HL-60/S4 (cell line): Measurements from ENCODE around the gene NXT2.
"Not testable (repeated sequence)": the region's sequence is repeated elsewhere in the genome, so short reads cannot be mapped to it uniquely, and the experiment has no call there.

Experiments used
- in situ Hi-C: fragments of 300-500 bp; cut with MboI; formaldehyde crosslinking; loops from 2 replicates; pipeline ENCODE4 v1.14.3; 2022; ENCODE audit warnings: low sequenced_read_pairs

Gene NXT2

GRCh38 chrX:109536439-109537323 is at the start of gene NXT2:
TSS of gene NXT2 (plus strand) at chrX:109536844. CDS start at chrX:109537007, 163 bp downstream.
- in situ Hi-C loops: no loop called here

- in situ Hi-C loops: loop anchor here (10.0 to 25.0 kb wide), 2 partner anchors 147 to 400 kb away; no protein-coding TSS in a partner anchor
Observed at GRCh38 chrX:109487640-109488039, 49.0 kb upstream of the NXT2 start.

DNA sequence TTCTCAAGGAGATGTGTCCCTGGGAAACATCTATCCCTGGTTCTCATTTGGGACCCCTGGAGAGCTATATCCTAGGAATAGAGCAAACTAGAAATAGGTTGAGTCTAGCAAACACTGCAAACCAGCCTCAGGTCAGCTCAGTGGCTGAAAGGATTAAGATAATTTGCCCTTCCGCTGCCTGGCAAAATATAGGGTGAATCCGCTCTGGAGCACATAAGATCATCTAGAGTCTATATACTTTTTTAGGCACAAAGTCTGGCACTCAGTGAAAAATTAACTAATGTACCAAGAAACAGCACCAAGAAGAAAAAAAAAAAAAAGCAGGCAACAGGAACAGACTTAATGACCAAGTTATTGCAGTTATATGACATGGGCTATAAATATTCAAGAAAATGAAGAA is 47.5 kb upstream of the NXT2 start:
- in situ Hi-C loops: loop anchor here (10.0 to 25.0 kb wide), 2 partner anchors 146 to 398 kb away; no protein-coding TSS in a partner anchor

GRCh38 chrX:109498434-109498833 is 38.2 kb upstream of the NXT2 start:
- in situ Hi-C loops: loop anchor here (25.0 kb wide), 1 partner anchor 389 kb away; no protein-coding TSS in a partner anchor

GRCh38 chrX:109501176-109501575 is 35.5 kb upstream of the NXT2 start:
- in situ Hi-C loops: no loop called here

DNA sequence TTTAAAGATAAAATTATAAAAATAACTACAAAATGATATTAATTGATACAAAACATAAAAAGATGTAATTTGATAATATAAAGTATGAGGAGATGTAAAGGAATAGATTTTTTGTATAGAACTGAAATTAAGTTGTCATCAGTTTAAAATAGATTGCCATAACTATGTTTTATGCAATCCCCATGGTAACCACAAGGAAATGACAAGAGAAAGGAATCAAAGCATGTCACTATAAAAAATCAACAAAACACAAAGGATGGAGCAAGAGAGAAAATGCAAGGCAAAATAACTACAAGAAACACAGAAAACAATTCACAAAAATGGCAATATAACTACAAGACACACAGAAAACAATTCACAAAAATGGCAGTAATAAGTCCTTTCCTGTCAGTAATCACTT is 27.7 kb upstream of the NXT2 start:
- in situ Hi-C loops: no loop called here

GRCh38 chrX:109511113-109511512 is 25.5 kb upstream of the NXT2 start:
- in situ Hi-C loops: no loop called here

DNA sequence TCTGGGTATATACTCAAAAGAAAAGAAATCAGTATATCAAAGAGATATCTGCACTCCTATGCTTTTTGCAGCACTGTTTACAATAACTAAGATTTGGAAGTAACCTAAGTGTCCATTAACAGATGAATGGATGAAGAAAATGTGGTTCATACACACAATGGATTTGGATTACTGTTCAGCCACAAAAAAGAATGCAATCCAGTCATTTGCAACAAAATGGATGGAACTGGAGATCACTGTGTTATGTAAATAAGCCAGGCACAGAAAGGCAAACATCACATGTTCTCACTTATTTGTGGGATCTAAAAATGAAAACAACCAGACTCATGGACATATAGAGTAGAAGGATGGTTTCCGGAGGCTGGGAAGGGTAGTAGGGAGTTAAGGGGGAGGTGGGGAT is 17.6 kb upstream of the NXT2 start:
- in situ Hi-C loops: no loop called here

GRCh38 chrX:109533005-109533404 is 3.6 kb upstream of the NXT2 start:
- in situ Hi-C loops: no loop called here

GRCh38 chrX:109533631-109534030 is 3.0 kb upstream of the NXT2 start:
- in situ Hi-C loops: no loop called here

DNA sequence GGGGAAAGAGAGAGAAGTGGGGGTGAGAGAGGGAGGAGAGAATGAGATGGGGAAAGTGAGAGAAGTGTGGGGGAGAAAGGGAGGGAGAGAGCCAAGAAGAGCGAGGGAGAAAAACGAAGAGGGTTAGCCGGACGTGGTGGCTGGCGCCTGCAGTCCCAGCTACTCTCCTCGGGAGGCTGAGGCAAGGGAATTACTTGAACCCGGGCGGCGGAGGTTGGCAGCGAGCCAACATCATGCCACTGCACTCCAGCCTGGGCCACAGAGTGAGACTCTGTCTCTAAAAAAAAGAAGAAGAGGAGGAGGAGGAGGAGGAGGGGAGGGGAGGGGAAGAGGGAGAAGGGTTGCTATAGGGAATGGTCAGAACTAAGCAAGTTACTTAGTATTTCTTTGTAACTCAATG is 1.7 kb upstream of the NXT2 start:
- in situ Hi-C loops: no loop called here

- in situ Hi-C loops: no loop called here
Observed at GRCh38 chrX:109535578-109535977, 1.1 kb upstream of the NXT2 start.

- in situ Hi-C loops: no loop called here
Observed at GRCh38 chrX:109537324-109537665, 651 bp downstream of the NXT2 start.

GRCh38 chrX:109539007-109539406 is 2.4 kb downstream of the NXT2 start:
- in situ Hi-C loops: not testable (repeated sequence)

GRCh38 chrX:109553862-109554261 is 17.2 kb downstream of the NXT2 start:
- in situ Hi-C loops: no loop called here

- in situ Hi-C loops: not testable (repeated sequence)
Observed at GRCh38 chrX:109576083-109576482, 39.4 kb downstream of the NXT2 start.

- in situ Hi-C loops: no loop called here
Observed at GRCh38 chrX:109577055-109577454, 40.4 kb downstream of the NXT2 start.

DNA sequence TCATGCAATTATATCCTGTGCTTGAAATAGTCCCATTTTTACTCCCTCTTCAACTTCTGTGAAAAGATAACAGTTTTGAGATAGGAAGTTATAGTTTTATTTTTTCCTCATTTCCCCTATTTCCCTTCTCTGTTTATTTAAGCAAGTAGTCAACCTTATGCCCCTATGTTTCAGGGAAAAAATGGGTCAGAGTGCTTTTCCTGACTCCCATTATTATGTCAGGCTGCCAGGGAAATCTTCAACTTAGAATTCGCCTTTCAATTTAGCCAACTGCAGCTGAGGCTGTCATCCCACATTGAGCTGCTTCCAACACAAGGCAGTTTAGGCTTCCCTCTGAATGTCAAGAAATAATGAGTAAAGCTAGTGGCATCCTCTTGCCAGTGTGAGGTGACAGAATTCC is 42.3 kb downstream of the NXT2 start:
- in situ Hi-C loops: no loop called here

GRCh38 chrX:109585488-109585887 is 48.8 kb downstream of the NXT2 start:
- in situ Hi-C loops: no loop called here

GRCh38 chrX:109590176-109590575 is 53.5 kb downstream of the NXT2 start:
- in situ Hi-C loops: no loop called here
